NCI-H2171 (cell line): ENCODE measurements around the gene SIRT4.
"Not testable (repeated sequence)": the region's sequence is repeated elsewhere in the genome, so short reads cannot be mapped to it uniquely, and the experiment has no call there.

Experiments used
- DNase-seq: peaks from one replicate; lab custom pipeline; 2025; lab: John Stamatoyannopoulos, UW

SIRT4 gene

GRCh38 chr12:120335447-120335846, 33.3 kb downstream of the SIRT4 start:
- not testable (repeated sequence) for DNase-seq

DNA sequence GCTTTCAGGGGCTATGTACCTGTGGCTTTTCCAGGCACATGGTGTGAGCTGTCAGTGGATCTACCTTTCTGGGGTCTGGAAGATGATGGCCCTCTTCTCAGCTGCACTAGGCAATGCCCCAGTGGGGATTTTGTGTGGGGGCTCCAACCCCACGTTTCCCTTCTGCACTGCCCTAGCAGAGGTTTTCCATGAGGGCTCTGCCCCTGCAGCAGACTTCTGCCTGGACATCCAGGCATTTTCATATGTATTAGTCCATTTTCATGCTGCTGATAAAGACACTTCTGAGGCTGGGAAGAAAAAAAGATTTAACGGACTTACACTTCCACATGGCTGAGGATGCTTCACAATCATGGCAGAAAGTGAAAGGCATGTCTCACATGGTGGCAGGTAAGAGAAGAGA, 34.3 kb downstream of the SIRT4 start:
- not testable (repeated sequence) for DNase-seq

- no peak for DNase-seq
Observed at GRCh38 chr12:120337730-120338129, 35.6 kb downstream of the SIRT4 start.

GRCh38 chr12:120339256-120339655, 37.1 kb downstream of the SIRT4 start:
- no peak for DNase-seq

- no peak for DNase-seq
Observed at GRCh38 chr12:120342175-120343038, 40.3 kb downstream of the SIRT4 start.

DNA sequence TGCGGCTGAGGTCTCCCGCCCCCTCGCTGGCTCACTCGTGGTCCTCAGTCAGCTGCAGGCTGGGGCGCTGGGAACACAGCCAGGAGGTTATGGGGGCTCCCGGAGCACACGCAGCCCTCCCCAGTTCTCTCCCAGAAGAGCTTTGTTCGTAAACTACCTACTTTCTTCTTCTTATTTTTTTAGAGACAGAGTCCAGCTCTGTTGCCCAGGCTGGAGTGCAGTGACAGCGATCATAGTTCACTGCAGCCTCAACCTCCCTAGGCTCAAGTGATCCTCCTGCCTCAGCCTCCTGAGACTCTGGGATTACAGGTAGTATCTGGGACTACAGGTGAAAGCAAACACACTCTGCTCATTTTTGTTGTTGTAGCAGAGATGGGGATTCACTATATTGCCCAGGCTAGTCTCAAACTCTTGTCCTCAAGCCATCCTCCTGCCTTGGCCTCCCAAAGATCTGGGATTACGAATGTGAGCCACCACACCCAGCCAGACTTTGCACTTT, 41.0 kb downstream of the SIRT4 start:
- no peak for DNase-seq

- DNase-seq, result no peak
Observed at GRCh38 chr12:120343692-120344091, 41.6 kb downstream of the SIRT4 start.

- no peak for DNase-seq
Observed at GRCh38 chr12:120346031-120346430, 43.9 kb downstream of the SIRT4 start.

DNA sequence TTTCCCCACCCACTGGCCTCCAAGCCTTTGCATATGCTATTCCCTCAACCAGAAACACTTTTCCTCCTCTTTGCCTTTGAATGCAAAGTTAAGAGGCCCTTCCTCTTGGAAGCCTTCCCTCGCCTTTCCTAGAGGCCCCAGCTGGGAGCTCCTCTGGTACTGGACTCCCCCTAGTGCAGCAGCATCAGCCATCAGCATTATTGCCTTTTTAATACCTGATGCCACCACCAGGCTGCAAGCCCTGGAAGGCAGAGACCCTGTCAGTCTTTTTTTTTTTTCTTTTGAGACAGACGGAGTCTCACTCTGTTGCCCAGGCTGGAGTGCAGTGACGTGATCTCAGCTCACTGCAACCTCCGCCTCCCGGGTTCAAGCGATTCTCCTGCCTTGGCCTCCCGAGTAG, 44.6 kb downstream of the SIRT4 start:
- DNase-seq, result no peak

GRCh38 chr12:120347766-120348165, 45.6 kb downstream of the SIRT4 start:
- no peak for DNase-seq

DNA sequence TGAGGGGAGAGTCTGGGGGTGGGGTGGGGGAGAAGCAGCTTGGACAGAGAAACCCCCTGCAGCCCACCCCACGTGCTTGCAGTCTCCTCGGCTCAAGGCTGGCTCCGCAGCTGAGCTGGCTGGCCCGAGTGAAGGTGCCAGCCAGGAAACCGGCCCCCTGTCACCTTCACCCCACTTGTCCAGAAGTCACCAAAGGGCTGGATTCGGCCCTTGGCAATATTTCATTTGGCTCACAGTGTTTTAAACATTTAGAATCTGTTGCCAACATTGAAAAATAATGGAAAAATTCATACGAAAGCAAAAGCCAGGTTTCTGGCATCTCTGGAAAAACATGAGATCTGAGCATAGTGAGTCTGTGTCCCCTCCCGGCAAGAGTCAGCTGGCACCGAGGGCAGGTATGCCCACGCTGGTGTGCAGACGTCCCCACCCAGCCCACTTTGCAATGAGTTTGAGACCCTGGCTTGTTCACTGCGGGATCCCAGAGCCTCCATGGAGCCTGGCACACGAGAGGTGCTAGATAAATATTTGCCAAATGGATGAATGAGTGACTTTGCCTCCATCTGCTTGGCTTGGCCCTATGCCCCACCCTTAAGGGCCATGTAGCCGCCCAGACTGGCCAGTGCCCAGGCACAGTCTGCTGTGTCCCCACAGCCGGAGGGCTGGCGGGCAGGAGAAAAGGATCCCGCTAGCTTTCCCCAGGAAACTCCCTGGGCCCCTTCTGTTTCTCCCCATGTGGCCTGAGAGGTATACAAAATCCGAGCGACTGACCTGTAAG, 48.6 kb downstream of the SIRT4 start:
- no peak for DNase-seq

- no peak for DNase-seq
Observed at GRCh38 chr12:120352117-120352516, 50.0 kb downstream of the SIRT4 start.

- no peak for DNase-seq
Observed at GRCh38 chr12:120353136-120353535, 51.0 kb downstream of the SIRT4 start.

DNA sequence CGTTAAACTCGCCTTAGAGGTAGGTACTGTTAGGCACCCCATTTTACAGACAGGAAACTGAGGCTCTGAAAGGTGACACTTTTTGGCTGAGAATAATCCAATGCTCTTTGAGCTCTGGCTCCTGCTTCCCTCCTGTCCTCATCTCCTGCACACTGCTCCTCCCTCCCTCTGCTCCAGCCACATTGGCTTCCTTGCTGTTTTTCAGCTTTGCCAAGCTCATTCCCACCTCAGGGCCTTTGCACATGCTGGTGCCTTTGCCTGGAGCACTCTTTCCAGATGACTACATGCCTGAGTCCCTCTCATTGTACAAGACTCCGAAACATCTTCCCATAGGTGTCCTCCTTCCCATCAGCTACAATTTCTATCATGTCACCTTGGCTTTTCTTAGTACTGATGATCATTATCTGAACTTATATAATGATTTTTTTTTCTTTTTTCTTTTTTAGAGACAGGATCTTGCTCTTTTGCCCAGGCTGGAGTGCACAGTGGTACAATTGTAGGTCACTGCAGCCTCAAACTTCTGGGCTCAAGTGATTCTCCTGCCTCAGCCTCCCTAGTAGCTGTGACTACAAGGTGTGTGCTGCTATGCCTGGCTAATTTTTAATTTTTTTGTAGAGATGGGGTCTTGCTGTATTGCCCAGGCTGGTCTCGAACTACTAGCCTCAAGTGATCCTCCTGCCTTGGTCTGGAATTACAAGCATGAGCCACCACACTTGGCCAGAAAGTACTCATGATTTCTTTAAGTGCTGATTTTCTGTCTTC, 51.6 kb downstream of the SIRT4 start:
- no peak for DNase-seq

DNA sequence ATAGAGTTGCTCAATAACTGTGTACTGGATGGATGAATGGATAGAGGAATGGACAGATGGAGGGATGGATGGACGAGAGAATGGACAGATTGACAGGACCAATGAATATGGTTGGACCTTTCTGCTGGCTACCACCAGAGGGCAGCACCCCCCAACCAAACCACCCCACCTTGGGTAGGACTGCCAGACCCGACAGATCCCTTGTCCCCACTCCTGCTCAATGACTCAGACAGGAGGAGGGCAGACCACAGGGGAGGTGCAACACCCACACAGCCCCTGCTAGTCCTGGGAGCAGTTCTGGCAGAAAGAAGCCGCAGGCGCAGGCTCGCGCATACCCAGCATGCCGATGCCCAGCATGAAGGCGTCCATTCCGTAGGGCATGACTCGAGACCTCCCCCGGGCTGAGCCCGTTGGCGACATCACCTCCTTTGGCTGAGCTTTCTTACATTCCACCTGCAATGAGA, 54.5 kb downstream of the SIRT4 start:
- peak; percentile 28 for DNase-seq

- no peak for DNase-seq
Observed at GRCh38 chr12:120357104-120357503, 55.0 kb downstream of the SIRT4 start.

- peak; percentile 35 for DNase-seq
Observed at GRCh38 chr12:120358412-120359100, 56.4 kb downstream of the SIRT4 start.

DNA sequence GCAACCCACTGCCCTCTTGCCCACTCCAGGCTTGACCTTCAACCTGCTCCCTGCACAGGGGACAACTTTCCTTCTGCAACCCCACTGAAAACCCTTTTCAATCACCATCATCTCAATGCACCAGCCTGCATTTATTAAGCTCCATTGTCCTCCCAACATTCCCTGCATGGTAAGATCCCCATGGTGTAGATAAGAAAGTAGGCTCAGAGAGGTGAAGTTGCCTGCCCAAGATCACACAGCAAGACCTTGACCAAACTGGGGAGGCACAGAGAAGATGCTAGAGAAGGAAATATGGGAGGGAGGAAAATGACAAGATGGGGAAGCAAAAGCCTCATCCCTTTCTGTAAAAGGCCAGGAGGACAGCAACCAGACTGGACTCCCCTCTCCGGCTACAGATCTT, 57.0 kb downstream of the SIRT4 start:
- DNase-seq, result no peak

DNA sequence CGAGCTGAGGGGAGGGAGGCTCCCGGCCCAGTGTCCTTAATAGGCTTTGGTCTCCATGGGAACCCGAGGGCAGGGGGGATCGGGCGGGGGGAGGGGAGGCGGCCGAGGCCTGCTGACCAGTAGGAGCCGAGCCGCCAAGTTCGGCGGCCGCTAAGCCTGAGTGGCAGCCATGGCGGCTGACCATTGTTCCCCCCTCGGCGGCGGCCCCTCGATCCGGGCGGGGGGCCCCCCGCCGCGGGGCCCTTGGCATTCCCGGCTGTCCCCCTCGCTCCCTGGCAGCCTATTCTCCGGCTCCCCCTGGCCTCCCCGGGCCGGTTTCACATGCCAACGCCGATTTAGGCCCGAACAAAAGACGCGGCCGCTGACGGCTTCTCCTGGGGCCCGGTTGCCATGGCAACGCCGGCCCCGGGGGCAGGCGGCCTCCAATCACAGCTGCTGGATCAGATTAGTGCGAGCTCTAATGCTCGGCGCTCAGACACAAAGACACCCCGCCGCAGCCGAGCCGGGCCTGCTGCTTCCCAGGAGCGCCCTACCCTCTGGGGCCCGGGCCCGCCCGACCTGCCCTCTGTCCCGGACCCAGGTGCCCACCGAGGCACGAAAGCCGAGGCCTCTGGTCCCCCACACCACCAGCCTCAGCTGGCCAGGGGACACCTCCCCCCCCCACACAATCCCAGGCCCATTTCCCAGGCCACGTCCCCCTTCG, 59.5 kb downstream of the SIRT4 start:
- DNase-seq, result peak; percentile 93
